HT-29 (cell line): ENCODE results near the gene RFPL1. TPM values are rescaled to one million over a fixed set of nuclear protein-coding genes. Genes with fewer than 3 reads are reported as not detected.
A peak's percentile ranks its signal among the peaks of the same experiment; 100 is the strongest.

Experiments
- DNase-seq: peaks from one replicate; pipeline ENCODE4 v3.0.0-alpha.2; 2015; ENCODE audit warnings: low spot score
- total RNA-seq: library from RNA; depleted of rRNA; stranded (reverse); fragments of >200 nt; shearing (Covaris generic); gene quantifications from 2 replicates; pipeline ENCODE4 v1.2.3, GENCODE V29; 2014

The RFPL1 gene
- total RNA-seq, 1 experiment from 2014 or later: not detected

GRCh38 chr22:29442976-29443375 lies 4.6 kb downstream of the RFPL1 start:
- DNase-seq: no peak

GRCh38 chr22:29443452-29443851 lies 5.1 kb downstream of the RFPL1 start:
- no peak for DNase-seq

GRCh38 chr22:29443861-29444792 lies 5.7 kb downstream of the RFPL1 start:
- DNase-seq: no peak

GRCh38 chr22:29445508-29445907 lies 7.1 kb downstream of the RFPL1 start:
- DNase-seq: no peak

- no peak for DNase-seq
Measured at GRCh38 chr22:29447906-29448305, 9.5 kb downstream of the RFPL1 start.

GRCh38 chr22:29449296-29449875 lies 11.0 kb downstream of the RFPL1 start:
- DNase-seq: no peak

- DNase-seq: no peak
Measured at GRCh38 chr22:29450222-29450621, 11.8 kb downstream of the RFPL1 start.

- DNase-seq: no peak
Measured at GRCh38 chr22:29451863-29452262, 13.5 kb downstream of the RFPL1 start.

- no peak for DNase-seq
Measured at GRCh38 chr22:29454276-29454675, 15.9 kb downstream of the RFPL1 start.

- DNase-seq: no peak
Measured at GRCh38 chr22:29456211-29456671, 17.9 kb downstream of the RFPL1 start.

GRCh38 chr22:29457730-29458129 lies 19.3 kb downstream of the RFPL1 start:
- DNase-seq: peak; percentile 76

GRCh38 chr22:29458551-29458950 lies 20.2 kb downstream of the RFPL1 start:
- DNase-seq: no peak

GRCh38 chr22:29459773-29460172 lies 21.4 kb downstream of the RFPL1 start:
- no peak for DNase-seq

GRCh38 chr22:29461263-29461662 lies 22.9 kb downstream of the RFPL1 start:
- DNase-seq: no peak

GRCh38 chr22:29463629-29464028 lies 25.2 kb downstream of the RFPL1 start:
- DNase-seq: no peak

GRCh38 chr22:29464581-29464980 lies 26.2 kb downstream of the RFPL1 start:
- no peak for DNase-seq

- DNase-seq: peak; percentile 28
Measured at GRCh38 chr22:29469755-29470154, 31.4 kb downstream of the RFPL1 start.

- peak; percentile 81 for DNase-seq
Measured at GRCh38 chr22:29470159-29470855, 31.9 kb downstream of the RFPL1 start.

- DNase-seq: no peak
Measured at GRCh38 chr22:29473001-29473400, 34.6 kb downstream of the RFPL1 start.

- DNase-seq: no peak
Measured at GRCh38 chr22:29475550-29475949, 37.2 kb downstream of the RFPL1 start.

GRCh38 chr22:29476116-29476515 lies 37.7 kb downstream of the RFPL1 start:
- DNase-seq: no peak

- no peak for DNase-seq
Measured at GRCh38 chr22:29477723-29478318, 39.4 kb downstream of the RFPL1 start.
